GM12878 (cell line): ENCODE data around the gene FBXO39. TPM values are rescaled to one million over a fixed set of nuclear protein-coding genes. Genes with fewer than 3 reads are reported as not detected.

Experiments
- ATAC-seq: fragments of 200-7000 bp; cut with Tn5 transposase; 3 replicates; pipeline ENCODE4 v1.9.1; 2020; ENCODE audit warnings: mild to moderate bottlenecking, moderate library complexity
- BruUV-seq: library from RNA; stranded (reverse); fragments of 400-500 nt; replicated peaks from 2 replicates; lab custom pipeline; 2021; lab: Mats Ljungman, UMichigan
- CTCF ChIA-PET: fragments of 300-600 bp; sonication (Branson Sonifier 250); formaldehyde crosslinking; extraction: SDS; loops from one replicate; lab custom pipeline; 2021; ENCODE audit warnings: inconsistent platforms; lab: Yijun Ruan, JAX
- POLR2A ChIA-PET: fragments of 350-600 bp; formaldehyde crosslinking; extraction: SDS; loops from one replicate; lab custom pipeline; 2021; ENCODE audit warnings: inconsistent platforms; lab: Charles Lee
- RAD21 ChIA-PET: fragments of 300-600 bp; sonication (Branson Sonifier 250); formaldehyde crosslinking; loops from one replicate; lab custom pipeline; 2023; ENCODE audit warnings: antibody characterized with exemption; ENCODE audit not compliant: unreplicated experiment; lab: Charles Lee
- SMC1A ChIA-PET: fragments of 300-600 bp; sonication (Branson Sonifier 250); formaldehyde crosslinking; loops from one replicate; lab custom pipeline; 2023; ENCODE audit not compliant: unreplicated experiment, uncharacterized antibody; lab: Charles Lee
- DNase-seq: peaks from one replicate; pipeline ENCODE4 v3.0.0-alpha.2; 2011; ENCODE audit warnings: low read depth, low spot score
- FAIRE-seq: peaks from 3 replicates; lab custom pipeline; 2011; peaks lifted over from hg19 to GRCh38; lab: Jason Lieb, UNC
- H2AFZ ChIP-seq: 2 replicates; pipeline ENCODE4 v1.6.0; 2011; ENCODE audit warnings: low read depth, low read length, control low read depth; ENCODE audit not compliant: control insufficient read depth
- H3K27ac ChIP-seq: 2 replicates; pipeline ENCODE4 v1.5.1; 2011; ENCODE audit warnings: control low read depth; ENCODE audit not compliant: control insufficient read depth, insufficient read depth
- H3K27me3 ChIP-seq, 2 experiments: replicated peaks in 1 of 2; 2 replicates each; pipeline versions ENCODE4 v1.6.0 to v1.6.1; 2011; ENCODE audit warnings: low read length in 1 of 2; ENCODE audit not compliant: control insufficient read depth in 2 of 2, insufficient read depth in 2 of 2
- H3K36me3 ChIP-seq, 2 experiments: 2 replicates each; pipeline ENCODE4 v1.5.1; 2011; ENCODE audit warnings: low read length in 1 of 2; ENCODE audit not compliant: control insufficient read depth in 2 of 2, insufficient read depth in 2 of 2
- H3K4me1 ChIP-seq: 2 replicates; pipeline ENCODE4 v1.6.1; 2011; ENCODE audit warnings: mild to moderate bottlenecking, low read length, moderate library complexity, mixed read lengths; ENCODE audit not compliant: control insufficient read depth, insufficient read depth
- H3K4me2 ChIP-seq: 2 replicates; pipeline ENCODE4 v1.6.0; 2011; ENCODE audit warnings: control low read depth; ENCODE audit not compliant: control insufficient read depth, insufficient read depth
- H3K4me3 ChIP-seq: fragments of 200-600 bp; sonication (generic); 2 replicates; pipeline ENCODE4 v1.5.1; 2016
- H3K79me2 ChIP-seq: 2 replicates; pipeline ENCODE4 v1.6.0; 2011; ENCODE audit warnings: low read length; ENCODE audit not compliant: control insufficient read depth, insufficient read depth
- H3K9ac ChIP-seq: 2 replicates; pipeline ENCODE4 v1.8.0; 2011; ENCODE audit warnings: low read length, control low read depth, mixed read lengths; ENCODE audit not compliant: control insufficient read depth, insufficient read depth
- H3K9me3 ChIP-seq: replicated peaks from 3 replicates; pipeline ENCODE4 v1.5.1; 2011; ENCODE audit warnings: mild to moderate bottlenecking, low read length; ENCODE audit not compliant: control insufficient read depth, insufficient read depth
- H4K20me1 ChIP-seq: 2 replicates; pipeline ENCODE4 v1.6.0; 2011; ENCODE audit not compliant: control insufficient read depth, insufficient read depth
- NR2F1 ChIP-seq: fragments of 450-650 bp; conservative IDR thresholded peaks from 2 replicates; pipeline ENCODE4 v1.6.1; 2017; ENCODE audit warnings: mild to moderate bottlenecking
- PAX8 ChIP-seq: fragments of 450-650 bp; IDR thresholded peaks from 2 replicates; pipeline ENCODE4 v1.6.1; 2017; ENCODE audit warnings: mild to moderate bottlenecking, moderate library complexity
- WGBS: methylation state at CpG from one replicate; pipeline ENCODE4 v1.1.6; 2016; ENCODE audit warnings: low lambda C conversion rate; ENCODE audit not compliant: insufficient replicate concordance, insufficient coverage; ENCODE audit errors: missing lambda C conversion rate; 5-methylcytosine and 5-hydroxymethylcytosine counted together
- in situ Hi-C: fragments of 300-500 bp; cut with MboI; formaldehyde crosslinking; loops from 9 replicates; pipeline ENCODE4 v1.14.3; 2018; ENCODE audit warnings: mixed read lengths
- intact Hi-C: fragments of 100-400 bp; cut with micrococcal nuclease; formaldehyde crosslinking; loops from one replicate; pipeline ENCODE4 v1.14.2; 2022; ENCODE audit not compliant: unreplicated experiment
- polyA plus RNA-seq, 11 experiments: library from polyadenylated mRNA; depleted of rRNA in 4 of 11; unstranded in 6 of 11; stranded (reverse) in 5 of 11; fragments of >200 nt; fragmentation: Nextera tagmentation in 4 of 11; fragmentation: Illumina TruSeq in 1 of 11; extraction: Ambion mirVana in 4 of 11; extraction: Trizol in 1 of 11; gene quantifications; 1 replicate in 1 of 11; 2 replicates in 10 of 11; pipeline versions ENCODE4 v1.2.1 to v1.2.3, GENCODE V29; 2011 to 2016; ENCODE audit warnings: inconsistent platforms in 2 of 11, missing spikeins in 2 of 11, low read depth in 1 of 11
- total RNA-seq, 4 experiments: library from RNA; depleted of rRNA in 3 of 4; stranded (reverse); fragments of >200 nt in 3 of 4; fragmentation: Illumina TruSeq in 1 of 4; extraction: Trizol in 1 of 4; gene quantifications; 2 replicates each; pipeline versions ENCODE4 v1.2.1 to v1.2.3, GENCODE V29; 2013 to 2021
- TF ChIP-seq, protein P1 (sequence below): fragments of 450-650 bp; IDR thresholded peaks from 2 replicates; pipeline ENCODE4 v1.6.1; 2017; ENCODE audit warnings: mild to moderate bottlenecking, moderate library complexity

FBXO39 gene
- total and polyA plus RNA-seq, 10 of the 15 experiments (the other 5 are each of a cell fraction or from before 2014, with no cell fraction given): 0.05 to 0.62 (median 0.16) TPM; not detected in 6

DNA sequence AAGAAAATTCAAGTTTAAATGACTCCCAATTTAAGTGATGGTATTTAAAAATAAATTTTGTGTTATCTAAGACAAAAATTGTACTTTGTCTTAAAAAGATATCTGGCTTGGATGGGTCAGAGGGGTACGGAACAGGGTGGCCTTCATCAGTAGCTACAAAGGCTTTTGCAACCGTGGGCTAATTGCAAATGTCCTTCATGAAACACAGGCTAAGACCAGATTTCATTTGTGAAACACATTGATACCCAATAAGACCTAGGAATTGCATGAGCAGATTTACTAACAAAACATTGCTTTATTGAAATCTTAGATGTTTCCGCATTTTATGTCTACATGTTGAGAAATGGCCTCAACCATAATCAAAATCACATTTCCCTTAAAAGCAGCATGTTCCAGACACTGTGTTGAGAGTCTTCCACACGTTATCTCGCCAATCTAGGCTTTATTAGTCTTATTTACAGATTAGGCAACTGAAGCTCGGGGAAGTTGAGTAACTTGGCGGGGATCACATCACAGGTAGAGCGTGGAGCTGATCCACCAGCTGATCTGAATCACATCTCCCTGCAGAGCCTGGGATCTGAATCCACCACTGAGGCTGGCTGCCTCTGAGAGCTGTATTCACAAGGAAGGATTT is 21.8 kb downstream of the FBXO39 start:
- no TSS peak for BruUV-seq
- Histone ChIP-seq H3K4me1 (no peaks in the 10 kb centered on the region), H3K27me3 (no peaks in the 10 kb centered on the region; a peak in 2 of 4 replicates), H3K36me3 (no peaks in the 10 kb centered on the region), H3K9me3 (no peaks in the 10 kb centered on the region), H3K9ac (no peak overlapping the region), H3K4me3 (no peak overlapping the region), H3K27ac (no peak overlapping the region), H4K20me1 (no peaks in the 10 kb centered on the region), H2AFZ (no peak overlapping the region), H3K4me2 (no peak overlapping the region), H3K79me2 (no peaks in the 10 kb centered on the region)
- ChIA-PET SMC1A (no interaction called here), RAD21 (no interaction called here), POLR2A (no interaction called here), CTCF (no interaction called here)
- no peak for ATAC-seq
- no peak for FAIRE-seq
- 12% methylated on average over 8 of the region's 8 CpGs for WGBS
- in situ Hi-C loops: no loop called here
- no peak for DNase-seq
- intact Hi-C loops: no loop called here
- TF ChIP-seq NR2F1 (no peak), PAX8 (no peak)
- TF ChIP-seq, protein P1, sequence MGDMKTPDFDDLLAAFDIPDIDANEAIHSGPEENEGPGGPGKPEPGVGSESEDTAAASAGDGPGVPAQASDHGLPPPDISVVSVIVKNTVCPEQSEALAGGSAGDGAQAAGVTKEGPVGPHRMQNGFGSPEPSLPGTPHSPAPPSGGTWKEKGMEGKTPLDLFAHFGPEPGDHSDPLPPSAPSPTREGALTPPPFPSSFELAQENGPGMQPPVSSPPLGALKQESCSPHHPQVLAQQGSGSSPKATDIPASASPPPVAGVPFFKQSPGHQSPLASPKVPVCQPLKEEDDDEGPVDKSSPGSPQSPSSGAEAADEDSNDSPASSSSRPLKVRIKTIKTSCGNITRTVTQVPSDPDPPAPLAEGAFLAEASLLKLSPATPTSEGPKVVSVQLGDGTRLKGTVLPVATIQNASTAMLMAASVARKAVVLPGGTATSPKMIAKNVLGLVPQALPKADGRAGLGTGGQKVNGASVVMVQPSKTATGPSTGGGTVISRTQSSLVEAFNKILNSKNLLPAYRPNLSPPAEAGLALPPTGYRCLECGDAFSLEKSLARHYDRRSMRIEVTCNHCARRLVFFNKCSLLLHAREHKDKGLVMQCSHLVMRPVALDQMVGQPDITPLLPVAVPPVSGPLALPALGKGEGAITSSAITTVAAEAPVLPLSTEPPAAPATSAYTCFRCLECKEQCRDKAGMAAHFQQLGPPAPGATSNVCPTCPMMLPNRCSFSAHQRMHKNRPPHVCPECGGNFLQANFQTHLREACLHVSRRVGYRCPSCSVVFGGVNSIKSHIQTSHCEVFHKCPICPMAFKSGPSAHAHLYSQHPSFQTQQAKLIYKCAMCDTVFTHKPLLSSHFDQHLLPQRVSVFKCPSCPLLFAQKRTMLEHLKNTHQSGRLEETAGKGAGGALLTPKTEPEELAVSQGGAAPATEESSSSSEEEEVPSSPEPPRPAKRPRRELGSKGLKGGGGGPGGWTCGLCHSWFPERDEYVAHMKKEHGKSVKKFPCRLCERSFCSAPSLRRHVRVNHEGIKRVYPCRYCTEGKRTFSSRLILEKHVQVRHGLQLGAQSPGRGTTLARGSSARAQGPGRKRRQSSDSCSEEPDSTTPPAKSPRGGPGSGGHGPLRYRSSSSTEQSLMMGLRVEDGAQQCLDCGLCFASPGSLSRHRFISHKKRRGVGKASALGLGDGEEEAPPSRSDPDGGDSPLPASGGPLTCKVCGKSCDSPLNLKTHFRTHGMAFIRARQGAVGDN: no peak
